Effector CD8-positive, alpha-beta T cell (primary cell): ENCODE measurements around the gene ATXN7.
A peak's percentile ranks its signal among the peaks of the same experiment; 100 is the strongest.

Experiments
- DNase-seq: peaks from one replicate; lab custom pipeline; 2025; lab: John Stamatoyannopoulos, UW
- total RNA-seq, 4 experiments: gene quantifications; one replicate each; lab custom pipeline; 2026; lab: John Stamatoyannopoulos, UW

The ATXN7 gene, protein sequence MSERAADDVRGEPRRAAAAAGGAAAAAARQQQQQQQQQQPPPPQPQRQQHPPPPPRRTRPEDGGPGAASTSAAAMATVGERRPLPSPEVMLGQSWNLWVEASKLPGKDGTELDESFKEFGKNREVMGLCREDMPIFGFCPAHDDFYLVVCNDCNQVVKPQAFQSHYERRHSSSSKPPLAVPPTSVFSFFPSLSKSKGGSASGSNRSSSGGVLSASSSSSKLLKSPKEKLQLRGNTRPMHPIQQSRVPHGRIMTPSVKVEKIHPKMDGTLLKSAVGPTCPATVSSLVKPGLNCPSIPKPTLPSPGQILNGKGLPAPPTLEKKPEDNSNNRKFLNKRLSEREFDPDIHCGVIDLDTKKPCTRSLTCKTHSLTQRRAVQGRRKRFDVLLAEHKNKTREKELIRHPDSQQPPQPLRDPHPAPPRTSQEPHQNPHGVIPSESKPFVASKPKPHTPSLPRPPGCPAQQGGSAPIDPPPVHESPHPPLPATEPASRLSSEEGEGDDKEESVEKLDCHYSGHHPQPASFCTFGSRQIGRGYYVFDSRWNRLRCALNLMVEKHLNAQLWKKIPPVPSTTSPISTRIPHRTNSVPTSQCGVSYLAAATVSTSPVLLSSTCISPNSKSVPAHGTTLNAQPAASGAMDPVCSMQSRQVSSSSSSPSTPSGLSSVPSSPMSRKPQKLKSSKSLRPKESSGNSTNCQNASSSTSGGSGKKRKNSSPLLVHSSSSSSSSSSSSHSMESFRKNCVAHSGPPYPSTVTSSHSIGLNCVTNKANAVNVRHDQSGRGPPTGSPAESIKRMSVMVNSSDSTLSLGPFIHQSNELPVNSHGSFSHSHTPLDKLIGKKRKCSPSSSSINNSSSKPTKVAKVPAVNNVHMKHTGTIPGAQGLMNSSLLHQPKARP
- 111 to 216 (median 173) reads per million in 4 experiments for total RNA-seq

DNA sequence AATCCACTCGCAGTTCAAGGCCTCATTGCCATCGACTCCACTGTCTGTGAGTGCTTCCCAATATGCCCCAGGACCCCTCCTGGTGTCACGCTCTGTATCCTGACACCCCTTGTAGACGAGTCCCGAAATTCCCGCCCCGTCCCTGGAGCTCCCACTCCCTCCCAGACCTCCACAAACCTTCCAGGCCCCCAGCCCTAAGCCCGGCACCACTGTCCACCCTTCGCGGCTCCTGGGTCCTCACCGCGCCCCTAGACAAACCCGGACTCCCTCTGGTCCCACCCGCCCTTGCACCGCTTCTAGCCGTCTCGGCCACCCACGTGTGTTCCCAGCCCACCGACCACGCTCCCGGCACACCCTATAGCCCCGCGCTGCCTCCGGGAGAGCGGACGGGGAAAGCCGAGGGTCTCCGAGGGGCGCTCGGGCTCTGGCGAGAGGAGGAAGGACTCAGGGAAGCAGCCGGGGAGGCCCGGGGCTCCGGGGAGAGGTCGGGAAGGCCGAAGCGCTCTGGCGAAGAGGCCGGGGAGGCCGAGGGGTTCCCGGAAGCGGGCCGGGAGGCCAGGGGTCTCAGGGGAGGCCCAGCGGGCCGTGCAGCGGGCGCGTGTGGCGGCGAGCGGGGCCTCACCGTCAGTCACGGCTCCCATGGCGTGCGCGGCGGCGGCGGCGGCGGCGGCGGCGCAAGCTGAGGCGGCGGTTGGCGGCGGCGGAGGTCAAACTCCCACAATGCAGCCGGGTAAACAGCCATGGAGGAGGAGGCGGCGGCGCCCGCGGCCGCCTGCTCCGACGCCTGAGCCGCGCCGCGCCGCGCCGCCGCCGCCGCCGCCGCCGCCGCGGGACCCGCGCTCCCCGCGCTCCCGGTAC lies at the start of gene ATXN7, which contains the start of gene THOC7:
TSS of gene ATXN7 (plus strand) at position 718 of the 858 bp plus-strand sequence. CDS start 48,732 bp downstream, outside the sequence.
TSS of gene THOC7 (minus strand) at position 656 of the 858 bp plus-strand sequence. CDS start at position 641, 15 bp downstream.
- DNase-seq = peak; percentile 39

DNA sequence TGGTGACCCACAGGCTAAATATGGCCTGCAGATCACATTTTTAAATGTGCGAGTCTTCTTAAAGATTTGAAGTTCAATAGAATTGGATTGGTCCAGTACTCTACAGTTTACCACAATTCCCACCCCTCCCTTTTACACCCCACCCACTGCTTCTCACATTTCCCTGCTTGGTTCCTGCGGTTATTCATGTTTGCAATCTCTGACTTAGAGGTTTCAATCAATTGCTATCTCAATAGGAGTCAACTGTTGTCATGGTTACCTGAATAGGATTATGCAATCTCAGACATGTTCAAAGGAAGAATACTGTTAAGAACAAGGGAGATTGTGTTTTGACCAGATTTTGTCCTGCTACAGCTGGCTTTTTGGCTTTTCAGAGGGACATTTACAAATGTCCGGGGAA lies 49.4 kb upstream of the ATXN7 start:
- DNase-seq = no peak

- DNase-seq = no peak
Observed at GRCh38 chr3:63817225-63817624, 46.4 kb upstream of the ATXN7 start.

DNA sequence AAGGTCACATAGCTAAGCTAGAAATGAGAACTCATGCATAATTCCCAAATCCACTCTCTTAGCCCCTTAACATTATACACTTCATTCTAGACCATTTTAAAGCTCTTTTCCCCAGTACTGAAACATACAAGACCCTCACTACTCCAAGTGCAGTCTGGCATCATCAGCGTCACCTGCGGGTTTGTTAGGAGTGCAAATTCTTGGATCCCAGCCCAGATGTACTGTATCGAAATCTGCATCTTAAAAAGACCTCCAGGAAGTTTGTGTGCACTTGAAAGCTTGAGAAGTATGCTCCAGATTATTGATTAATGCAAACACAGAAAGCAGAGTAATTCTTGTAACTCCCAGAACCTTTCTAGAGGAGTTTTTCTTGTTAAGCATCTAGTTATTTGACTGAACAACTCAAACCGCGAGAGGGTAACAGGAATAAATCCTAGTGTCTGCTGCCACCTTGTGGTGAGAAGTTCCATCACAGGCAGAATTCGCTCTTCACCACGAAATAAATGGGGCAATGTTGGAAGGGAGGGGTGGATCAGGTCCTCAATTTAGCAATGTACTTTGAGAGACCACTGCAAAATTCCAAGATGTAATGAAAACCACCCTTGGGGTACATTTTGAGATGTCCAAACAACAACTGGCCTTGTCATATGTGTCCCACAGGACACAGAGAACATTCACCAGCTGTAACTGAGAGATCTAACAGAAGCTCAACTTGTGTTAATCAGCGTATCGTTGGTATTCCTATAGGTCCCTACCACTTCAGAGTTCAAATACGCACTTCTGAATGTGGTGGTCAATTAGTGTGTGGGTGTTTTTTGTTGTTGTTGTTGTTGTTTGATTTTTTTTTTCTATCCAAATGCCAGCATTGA lies 45.2 kb upstream of the ATXN7 start:
- DNase-seq = peak; percentile 24

DNA sequence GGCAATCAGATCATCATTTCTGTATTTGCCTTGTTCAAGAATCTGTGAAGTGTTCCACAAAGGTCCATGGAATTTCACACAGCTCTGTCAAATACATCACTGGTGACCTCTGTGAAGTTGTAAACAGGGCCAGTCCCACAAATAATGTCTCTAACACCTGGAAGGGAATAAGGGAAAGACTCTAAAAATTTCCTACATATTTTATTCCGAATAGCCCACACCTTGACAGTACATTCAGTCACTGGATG lies 44.6 kb upstream of the ATXN7 start, which contains the start of gene C3orf49:
TSS of gene C3orf49 (plus strand) at position 149 of the 248 bp plus-strand sequence. CDS start 173 bp downstream, outside the sequence.
- DNase-seq = no peak

DNA sequence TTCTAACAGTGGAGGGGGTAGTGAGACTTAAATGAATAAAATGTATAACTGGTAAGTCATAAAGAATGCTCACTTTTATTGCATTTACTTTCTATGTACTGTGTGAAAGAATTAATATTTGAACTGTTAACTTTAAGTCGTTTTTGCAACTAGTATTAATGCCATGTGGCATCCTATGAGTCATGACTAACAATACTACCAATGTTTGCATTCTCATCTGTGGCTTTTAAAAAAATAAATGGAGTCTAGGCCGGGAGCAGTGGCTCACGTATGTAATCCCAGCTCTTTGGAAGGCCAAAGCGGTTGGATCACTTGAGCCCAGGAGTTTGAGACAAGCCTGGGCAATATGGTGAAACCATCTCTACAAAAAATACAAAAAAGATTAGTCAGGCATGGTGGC lies 39.4 kb upstream of the ATXN7 start:
- no peak for DNase-seq

- no peak for DNase-seq
Observed at GRCh38 chr3:63830526-63830925, 33.1 kb upstream of the ATXN7 start.

- DNase-seq = no peak
Observed at GRCh38 chr3:63832395-63832794, 31.3 kb upstream of the ATXN7 start.

DNA sequence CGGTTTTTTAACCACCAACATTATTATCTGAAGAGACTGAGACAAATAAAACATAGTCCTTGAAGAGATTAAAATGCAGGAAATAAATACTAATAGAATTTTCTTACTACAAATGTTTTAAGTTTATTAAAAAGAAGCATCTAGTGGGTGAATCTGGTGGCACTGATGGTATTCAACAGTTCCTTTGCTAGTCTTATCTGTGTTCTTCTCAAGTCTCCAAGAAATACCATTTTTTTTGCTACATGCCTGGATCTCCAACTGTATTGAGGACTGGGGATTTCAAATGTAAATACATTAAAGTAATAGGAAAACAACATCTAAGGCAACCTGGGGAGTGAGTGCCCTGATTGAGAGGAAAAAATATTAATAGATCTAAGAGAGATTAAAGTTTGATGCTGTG lies 22.0 kb upstream of the ATXN7 start:
- no peak for DNase-seq

GRCh38 chr3:63842127-63842526 lies 21.5 kb upstream of the ATXN7 start:
- DNase-seq = no peak

DNA sequence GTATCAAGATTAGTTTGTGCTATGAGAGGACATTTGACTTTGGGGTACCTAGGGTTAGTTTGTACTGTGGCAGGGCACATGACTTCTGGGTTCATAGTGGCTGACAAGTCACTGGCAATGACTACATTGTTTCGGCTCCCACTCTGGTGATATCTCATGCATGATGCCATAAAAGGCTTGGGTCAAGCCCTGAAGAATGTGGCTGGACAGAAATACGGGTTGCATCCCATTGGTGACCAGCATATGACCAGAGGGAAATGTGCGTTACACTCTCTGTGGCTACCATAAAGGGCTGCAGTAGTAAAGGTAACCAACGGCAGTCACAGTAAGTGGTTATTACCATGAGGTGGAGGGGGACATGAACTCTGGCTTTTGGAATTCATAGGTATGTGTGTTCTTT lies 18.5 kb upstream of the ATXN7 start:
- DNase-seq = no peak

DNA sequence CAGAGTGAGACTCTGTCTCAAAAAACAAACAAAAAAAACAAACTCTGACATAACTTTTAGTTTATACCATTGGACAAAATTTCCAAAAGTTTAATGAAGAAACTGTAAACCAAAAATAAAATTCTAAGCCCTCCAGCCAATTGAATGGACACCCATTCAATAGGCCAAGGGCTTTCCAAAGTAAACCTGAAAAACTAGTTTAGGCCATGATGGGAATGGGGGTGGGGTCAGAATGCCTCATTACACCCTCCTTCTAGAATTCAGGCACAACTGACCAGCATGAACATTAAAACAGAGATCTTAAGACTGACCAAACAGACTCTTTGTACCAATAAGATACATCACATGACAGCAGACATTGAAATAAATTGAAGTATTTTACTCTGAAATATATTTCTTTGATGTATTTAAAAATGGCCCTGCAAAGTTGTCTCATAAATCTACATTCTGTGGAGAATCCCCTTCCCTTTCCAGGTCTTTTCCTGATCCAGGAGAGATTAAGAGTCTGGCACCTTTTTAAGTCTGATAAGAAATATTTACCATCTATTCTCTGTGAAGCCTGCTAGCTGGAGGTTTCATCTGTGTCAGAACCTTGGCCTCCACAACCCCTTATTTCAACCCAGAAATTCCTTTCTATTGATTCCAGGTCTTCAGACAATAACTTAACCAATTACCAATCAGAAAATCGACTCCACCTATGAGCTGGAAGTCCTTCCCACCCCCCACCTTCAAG lies 15.8 kb upstream of the ATXN7 start:
- no peak for DNase-seq

GRCh38 chr3:63849175-63849574 lies 14.5 kb upstream of the ATXN7 start:
- DNase-seq = no peak

DNA sequence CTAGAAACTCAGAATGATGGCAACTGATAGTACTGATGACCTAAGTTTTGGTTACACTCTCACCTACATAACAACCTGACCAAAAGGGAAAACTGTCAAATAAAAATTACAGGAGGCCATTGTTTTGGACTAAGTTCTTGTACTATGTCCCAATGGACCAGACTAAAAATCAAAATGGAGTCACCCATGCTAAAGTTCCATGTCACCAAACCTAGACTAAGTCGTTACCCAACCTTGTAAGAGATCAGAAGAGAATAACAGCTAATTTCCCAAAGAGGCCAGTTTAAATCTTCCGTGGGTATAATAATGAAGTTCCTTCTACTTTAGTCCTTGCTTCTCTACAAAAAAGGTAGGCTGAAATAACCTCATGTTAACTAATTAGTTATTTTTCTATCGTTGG lies 12.4 kb upstream of the ATXN7 start:
- DNase-seq = no peak

DNA sequence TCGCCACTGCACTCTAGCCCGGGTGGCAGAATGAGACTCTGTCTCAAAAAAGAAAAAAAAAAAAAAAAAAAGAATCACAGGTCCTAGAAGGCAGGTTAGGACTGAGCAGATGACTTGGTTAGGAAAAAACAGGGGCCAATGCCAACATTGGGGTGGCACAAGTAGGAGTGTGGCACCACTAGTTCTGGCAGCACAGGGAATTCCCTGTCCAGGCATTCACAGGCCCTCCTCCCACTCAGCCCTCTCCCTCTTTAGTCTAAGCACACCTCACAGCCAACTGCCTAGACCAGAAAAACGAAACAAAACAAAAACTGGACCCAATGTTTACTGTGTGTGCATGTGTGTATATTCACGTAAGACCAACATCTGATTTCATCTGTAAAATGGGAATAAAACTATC lies 10.6 kb upstream of the ATXN7 start:
- DNase-seq = no peak

DNA sequence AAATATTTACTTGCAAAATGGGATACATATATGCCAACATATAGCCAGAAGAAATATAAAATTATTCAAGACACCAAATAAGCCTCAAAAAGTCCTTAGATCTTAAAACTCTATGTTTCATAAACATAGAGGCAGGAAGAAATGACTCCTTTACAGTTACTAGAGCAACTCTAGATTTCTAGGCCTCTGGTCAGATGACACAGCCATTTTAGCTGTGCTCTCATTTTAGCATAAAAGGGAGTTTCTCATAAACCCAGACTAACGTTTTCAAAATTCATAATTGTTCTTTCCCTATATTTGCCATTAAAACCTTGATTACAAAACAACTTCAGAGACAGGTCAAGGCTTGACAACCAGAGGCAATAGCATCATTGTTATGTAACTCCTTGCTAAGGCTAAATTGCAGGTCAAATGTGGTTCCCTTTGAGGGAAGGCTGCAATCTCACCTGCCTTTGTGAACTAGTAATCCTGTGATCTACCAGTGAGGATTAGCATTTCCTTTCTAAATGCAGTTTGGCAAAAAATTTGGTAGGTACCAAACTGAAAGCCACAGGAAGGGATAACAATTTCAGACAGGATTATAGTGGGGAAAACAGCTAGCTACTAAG lies 8.2 kb upstream of the ATXN7 start:
- no peak for DNase-seq

DNA sequence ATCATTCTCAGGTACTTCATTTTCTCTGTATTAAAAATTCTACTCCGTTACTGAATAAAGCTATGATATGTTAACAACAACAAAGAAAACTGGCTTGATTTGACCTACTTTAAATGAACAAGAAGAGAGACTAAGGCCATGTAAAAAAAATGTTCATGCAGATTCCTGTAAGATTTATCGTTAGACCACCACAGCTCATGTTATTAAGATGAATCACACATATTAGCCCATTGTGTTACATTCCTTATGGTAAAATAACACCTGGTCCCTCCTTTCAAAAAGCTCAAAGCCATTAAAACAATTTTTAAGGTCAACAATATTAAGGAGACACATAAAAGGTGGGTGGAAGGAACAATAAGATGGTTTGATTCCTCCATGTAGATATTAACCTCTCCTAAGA lies 6.4 kb upstream of the ATXN7 start:
- DNase-seq = no peak

GRCh38 chr3:63860776-63861175 lies 2.9 kb upstream of the ATXN7 start:
- no peak for DNase-seq

DNA sequence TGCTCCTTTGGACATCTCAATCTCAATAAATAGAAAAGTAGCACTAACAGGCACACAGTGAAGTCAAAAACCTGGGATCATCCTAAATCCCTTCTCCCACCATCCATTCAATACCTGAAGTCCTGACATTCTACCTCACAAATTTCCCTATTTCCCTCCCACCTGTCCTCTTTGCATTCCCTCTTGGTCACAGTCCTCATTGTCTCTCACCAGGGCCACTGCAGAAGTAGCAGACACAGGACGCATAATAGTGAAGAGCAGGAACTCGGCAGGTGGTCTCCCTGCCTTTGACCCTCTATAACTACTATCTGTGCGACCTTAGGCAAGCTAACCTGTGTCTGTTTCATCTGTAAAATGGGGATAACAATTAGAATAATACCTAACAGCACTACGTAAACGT lies 2.4 kb upstream of the ATXN7 start:
- DNase-seq = no peak

- DNase-seq = no peak
Observed at GRCh38 chr3:63862804-63863149, 890 bp upstream of the ATXN7 start.
